GM19395 (cell line): ENCODE measurements around the gene PTCD1.
"Not testable (repeated sequence)": the region's sequence is repeated elsewhere in the genome, so short reads cannot be mapped to it uniquely, and the experiment has no call there.

Experiments used
- ATAC-seq: cut with Tn5 transposase; IDR thresholded peaks from one replicate; pipeline ENCODE4 v1.9.1; 2021; ENCODE audit warnings: mild to moderate bottlenecking, moderate library complexity; ENCODE audit not compliant: unreplicated experiment

The PTCD1 gene

DNA sequence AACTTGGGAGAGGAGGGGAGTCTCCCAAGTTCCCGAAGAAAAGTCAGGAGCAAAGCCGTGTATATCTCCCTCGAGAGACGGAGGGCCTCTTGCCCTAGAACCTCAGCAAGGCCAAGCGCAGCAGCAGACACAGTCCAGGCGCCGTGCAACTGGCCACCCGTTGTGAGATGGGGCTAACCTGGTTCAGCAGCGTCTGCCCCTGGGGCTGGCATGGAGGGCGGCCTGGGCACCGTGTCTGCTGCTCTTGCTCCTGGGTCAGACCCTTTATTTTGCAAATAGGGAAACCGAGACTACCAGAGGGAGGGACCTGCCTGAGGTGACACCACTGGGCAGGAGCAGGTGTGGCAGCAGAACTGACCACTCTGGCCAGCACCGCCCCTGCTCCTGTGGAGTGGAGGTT, 13.9 kb upstream of the PTCD1 start:
- ATAC-seq: no peak

DNA sequence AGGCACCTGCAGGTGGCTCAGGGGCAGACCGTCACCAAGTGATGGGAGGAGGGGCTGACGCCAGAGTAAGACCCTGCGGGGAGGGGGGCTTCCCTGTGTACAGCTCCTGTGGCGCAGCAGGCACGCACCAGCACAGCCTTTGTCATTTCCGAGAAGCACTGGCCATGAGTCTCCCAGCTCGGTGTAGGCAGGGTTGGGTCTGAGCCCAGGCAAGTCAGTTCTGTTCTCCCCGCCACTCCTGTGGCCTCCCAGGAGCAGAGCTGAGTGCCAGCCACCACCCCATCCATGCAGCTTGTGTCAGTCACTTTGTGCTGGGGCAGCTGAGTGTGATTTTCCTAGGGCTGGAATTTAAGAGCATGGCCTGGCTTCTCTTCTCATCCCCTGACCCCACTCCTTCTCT, 13.3 kb upstream of the PTCD1 start:
- ATAC-seq: no peak

DNA sequence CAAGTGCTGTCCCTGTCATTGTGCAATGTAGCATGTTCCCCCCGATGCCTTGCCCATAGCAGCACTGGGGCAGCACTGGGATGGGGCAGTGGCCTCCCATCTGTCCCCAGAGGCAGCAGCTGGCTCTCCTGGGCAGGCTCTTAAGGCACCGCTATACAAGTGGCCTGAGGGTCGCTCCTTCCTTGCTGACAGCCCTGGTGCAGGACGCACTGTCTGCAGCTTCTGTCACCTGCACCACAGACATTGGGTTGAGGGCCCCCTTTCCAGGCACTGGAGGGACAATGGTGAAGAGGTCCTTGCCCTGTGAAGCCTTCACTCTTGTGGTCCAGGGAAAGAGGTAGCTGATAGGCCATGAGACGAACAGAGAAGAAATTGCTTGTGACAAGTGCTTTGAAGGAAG, 10.7 kb upstream of the PTCD1 start:
- ATAC-seq: no peak

DNA sequence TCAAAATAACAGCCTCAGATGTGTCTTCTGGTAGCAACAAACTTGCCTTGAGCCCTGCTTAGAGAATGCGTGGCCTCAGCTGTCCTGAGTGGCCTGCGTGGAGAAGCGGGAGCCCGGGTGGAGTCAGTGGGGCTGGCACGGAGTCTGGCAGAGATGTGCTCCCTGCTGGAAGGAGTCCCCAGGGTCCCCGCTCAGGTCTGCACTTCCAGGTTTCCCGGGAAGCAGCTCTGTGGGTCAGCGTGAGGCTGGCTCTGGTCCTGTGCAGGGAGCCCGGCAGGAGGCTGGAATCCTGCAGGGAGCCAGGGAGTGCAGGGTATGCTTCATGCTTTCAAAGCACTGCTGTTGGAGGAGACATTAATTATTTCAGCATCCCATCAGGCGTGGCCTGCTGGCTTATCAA, 10.3 kb upstream of the PTCD1 start:
- no peak for ATAC-seq

DNA sequence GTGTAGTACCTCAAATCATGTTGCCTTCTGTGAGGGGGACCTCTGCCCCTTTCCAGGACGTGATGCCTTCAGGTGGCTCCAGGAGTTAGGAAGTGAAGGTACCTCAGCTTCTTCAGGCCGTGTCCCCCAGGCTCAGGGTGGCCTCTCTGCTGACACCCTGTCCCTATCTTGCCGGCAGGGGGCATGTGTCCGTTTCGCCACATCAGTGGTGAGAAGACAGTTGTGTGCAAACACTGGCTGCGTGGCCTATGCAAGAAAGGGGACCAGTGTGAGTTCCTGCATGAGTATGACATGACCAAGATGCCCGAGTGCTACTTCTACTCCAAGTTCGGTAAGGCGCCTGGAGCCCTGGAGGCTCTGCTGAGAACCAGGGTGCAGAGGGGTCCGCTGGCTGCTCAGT, 9.3 kb upstream of the PTCD1 start:
- no peak for ATAC-seq

DNA sequence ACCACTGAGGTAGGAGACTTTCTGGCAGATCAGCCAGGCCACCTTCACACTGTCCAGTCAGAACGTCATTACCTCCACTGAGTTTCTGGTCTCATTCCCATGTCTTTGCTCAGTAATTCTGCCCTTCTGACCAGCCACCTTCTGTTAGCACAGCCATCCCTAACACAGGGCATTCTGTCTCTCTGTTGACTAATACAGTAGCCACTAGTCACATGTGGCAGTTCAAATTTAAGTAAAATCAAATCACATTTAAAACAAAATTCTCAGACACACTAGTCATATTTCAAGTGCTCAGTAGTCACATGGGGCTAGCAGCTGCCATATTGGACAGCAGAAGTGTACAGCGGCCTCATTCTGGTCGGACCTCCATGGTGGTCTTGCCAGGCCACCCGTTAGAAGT, 7.5 kb upstream of the PTCD1 start:
- ATAC-seq: no peak

DNA sequence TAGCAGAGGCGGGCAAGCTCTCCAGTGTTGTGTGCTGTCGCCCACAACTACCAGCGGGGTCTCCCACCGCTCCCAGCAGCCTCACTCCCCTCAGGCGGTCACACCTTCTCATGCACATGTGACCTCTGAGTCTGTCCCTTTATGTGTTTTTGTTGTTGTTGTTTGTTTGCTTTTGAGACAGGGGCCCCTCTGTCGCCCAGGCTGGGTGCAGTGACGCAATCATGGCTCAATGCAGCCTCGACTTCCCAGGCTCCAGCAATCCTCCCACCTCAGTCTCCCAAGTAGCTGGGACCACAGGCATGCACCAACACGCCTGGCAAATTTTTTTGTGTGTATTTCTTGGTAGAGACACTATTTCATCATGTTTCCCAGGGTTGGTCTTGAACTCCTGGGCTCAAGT, 1.6 kb upstream of the PTCD1 start:
- ATAC-seq: no peak

DNA sequence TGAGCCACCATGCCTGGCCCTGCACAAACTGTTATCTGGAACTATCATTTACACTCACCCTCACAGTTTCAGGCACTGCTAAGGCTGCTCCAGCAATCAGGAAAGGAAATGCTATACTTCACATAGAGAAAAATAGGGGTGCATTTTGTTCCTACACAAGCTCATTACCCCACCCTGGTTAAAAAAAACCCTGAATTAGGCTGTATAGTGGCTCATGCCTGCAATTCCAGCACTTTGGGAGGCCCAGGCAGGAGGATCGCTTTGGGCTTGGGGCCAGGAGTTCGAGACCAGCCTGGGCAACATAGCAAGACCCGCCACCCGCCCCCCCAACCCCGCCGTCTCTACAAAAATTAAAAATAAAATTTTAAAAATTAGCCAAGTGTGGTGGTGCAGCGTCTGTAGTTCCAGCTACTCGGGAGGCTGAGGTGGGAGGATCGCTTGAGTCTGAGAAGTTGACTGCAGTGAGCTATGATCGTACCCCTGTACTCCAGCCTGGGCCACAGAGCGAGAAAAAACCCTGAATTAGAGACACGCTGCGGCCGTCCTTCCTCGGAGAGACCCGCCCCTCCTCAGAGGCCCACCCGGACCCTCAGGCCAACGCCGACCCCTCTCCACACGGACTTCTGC, 539 bp downstream of the PTCD1 start:
- peak; percentile 8 for ATAC-seq

DNA sequence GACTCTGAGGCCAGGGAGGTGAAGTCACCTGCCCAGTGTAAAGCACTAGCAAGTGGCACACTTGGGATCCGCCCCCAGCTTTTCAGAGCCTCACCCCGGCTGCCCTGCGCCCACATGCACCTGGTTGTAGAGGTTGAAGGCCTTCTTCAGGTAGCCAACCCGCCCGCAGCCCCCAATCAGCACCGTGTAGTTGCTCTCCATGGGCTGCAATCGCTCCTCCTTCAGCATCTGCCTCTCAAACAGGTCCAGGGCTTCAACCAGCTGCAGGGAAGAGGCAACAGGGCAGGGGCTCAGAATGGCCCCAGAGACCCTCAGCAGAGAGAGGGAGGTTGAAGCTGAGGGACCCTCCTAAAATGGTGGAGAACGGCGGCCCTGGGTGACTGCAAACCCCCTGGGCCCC, 5.4 kb downstream of the PTCD1 start:
- no peak for ATAC-seq

DNA sequence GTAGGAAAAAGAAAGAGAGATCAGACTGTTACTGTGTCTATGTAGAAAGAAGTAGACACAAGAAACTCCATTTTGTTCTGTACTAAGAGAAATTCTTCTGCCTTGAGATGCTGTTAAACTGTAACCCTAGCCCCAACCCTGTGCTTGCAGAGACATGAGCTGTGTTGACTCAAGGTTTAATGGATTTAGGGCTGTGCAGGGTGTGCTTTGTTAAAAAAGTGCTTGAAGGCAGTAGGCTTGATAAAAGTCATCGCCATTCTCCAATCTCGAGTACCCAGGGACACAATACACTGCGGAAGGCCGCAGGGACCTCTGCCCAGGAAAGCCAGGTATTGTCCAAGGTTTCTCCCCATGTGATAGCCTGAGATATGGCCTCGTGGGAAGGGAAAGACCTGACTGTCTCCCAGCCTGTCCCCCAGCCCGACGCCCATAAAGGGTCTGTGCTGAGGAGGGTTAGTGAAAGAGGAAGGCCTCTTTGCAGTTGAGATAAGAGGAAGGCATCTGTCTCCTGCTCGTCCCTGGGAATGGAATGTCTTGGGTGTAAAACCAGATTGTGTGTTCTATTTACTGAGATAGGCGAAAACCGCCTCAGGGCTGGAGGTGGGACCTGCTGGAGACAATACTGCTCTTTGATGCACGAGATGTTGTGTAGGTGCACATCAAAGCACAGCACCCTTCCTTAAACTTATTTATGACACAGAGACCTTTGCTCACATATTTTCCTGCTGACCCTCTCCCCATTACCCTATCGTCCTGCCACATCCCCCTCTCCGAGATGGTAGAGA, 6.7 kb downstream of the PTCD1 start:
- not testable (repeated sequence) for ATAC-seq

DNA sequence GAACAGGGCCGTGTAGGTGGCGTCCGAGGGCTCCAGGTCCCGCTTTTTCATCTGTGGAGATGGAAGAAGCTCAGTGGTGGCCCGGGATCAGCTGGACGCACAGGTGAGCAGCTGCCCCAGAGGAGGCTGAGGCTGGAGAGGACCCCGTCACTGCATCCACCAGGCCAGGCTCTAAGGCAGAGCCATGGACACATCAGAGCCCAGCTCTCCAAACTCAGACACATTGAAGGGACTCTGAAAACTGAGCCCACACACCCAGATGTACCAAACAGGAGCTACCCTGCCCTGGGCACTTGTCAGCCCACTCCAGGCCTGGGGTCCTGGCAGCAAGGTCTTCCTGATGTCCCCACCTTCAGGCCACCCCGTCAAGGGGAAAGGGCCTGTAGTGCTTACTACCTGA, 8.8 kb downstream of the PTCD1 start:
- no peak for ATAC-seq

DNA sequence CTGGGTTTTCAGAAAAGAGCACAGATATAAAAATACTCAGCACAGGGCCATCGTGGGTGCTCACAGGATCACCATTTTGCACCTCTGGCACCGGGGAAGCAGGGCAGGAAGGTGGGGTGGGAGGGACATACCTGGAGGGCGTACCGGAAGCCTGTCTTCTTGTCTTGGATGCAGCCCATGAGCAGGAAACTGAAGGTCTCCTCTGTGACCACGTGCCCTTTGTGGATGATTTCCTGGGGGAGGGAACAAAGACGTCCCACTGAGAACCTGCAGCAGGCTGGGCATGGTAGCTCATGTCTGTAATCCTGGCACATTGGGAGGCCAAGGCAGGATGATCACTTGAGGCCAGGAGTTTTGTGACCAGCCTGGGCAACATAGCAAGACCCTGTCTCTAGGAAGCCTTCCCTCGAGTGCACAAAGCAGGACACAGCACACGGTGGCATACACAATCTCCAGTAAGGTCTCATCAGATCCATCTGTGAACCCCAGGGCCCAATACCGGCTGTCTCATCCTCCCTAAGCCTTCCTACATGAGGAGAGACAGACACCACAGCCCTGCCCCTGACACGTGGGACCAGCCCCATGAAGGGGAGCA, 9.5 kb downstream of the PTCD1 start:
- no peak for ATAC-seq

DNA sequence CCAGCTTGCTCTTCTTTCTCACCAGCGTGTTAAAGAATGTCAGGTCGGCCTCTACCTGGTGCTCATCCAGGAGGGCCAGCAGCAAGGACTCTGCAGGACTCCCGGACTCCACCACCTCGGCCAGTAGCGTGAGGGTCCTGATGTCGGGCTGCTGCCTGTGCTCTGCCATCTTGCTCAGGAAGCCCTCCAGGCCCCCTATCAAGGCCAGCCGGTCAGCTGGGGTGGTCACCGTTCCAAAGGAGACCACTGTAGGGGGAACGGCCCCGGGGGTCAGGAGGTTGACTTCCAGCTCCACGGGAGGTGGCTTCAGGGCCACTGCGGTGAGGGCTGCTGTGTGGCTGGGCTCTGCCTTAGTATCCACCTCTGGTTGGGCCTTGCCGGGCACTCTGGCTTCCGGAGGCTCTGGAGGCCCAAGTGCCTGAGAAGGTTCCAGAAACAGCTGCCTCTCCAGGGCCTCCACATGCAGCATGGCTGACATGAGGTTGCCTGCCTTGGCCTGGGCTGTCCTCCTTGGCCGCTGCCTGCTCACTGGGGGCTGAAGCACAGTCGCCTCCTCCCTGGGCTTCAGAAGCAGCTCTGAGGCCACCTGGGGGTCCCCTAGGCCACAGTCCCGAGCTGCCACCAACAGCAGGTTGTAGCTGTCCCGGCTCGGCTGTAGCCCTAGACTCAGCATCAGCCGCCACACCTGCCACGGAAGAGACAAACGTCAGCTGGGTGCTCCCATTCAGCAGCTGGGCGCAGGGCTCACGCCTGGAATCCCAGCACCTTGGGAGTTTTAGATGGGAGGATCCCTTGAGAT, 13.5 kb downstream of the PTCD1 start:
- ATAC-seq: no peak

DNA sequence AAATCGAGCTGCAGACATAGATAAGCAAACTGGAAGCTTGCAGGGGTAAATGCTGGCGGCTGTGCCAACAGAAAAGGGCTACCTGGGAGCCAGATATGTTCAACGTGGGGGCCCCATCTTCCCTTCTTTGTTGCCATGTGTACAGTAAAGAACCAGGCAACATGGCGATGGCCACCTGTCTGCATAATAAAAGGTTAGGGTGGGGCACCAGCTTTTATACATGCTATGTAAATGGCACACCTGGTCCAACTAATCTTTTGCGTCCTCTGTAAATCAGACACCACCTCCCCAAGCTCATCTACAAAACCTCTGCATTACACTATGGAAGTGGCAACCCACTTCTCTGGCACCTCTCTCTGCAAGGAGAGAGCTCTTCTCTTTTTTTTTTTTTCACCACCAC, 16.0 kb downstream of the PTCD1 start:
- ATAC-seq: no peak

DNA sequence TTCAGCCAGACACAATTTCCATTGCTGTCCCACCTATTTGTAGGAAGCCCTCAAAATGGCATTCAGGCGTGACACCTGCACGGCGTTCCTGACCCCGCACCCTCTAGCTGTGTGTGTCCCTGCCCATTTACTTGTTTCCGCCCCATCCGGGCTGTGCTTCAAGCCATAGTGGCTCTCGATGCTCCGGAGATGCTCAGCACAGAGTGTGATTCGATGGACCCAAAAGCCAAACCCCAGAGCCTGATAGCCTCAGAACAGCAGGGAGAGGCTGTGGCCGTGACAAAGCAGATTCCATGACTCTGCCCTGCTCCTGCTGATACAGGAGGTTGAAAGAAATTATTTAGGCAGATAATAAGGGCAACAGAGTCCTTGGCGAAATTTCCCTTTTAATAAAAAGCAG, 16.4 kb downstream of the PTCD1 start:
- no peak for ATAC-seq

DNA sequence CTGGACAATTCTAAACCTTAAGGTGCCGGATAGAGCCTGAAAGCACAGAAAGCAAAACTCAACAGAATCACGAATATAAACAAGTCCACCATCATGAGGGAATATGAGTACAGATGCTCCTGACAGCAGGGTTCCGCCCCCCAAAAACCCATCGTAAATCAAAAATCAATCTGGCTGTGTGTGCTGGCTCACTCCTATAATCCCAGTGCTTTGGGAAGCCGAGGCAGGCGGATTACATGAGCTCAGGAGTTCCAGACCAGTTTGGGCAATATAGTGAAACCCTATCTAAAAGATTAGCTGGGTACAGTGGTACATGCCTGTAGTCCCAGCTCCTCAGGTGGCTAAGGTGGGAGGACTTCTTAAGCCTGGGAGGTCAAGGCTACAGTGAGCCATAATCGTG, 17.6 kb downstream of the PTCD1 start:
- ATAC-seq: no peak

DNA sequence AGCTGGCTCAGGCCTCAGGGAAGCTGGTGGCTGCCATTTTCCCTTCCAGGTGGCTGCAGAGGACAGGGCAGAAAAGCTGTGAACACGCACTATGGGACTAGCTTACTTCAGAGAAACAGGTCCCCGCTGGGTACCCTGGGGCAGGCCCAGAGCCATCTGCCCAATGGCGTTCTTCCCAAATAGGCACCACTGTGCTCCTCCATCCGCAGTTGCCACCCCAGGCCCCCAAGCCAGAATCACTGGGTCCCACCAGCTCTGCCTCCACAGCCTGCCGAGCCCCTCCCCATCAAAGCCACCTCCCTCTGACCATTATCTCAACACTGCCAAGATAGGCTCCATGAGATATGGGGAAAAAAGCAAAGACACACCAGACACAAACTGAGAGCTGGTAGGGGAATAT, 18.4 kb downstream of the PTCD1 start:
- no peak for ATAC-seq

DNA sequence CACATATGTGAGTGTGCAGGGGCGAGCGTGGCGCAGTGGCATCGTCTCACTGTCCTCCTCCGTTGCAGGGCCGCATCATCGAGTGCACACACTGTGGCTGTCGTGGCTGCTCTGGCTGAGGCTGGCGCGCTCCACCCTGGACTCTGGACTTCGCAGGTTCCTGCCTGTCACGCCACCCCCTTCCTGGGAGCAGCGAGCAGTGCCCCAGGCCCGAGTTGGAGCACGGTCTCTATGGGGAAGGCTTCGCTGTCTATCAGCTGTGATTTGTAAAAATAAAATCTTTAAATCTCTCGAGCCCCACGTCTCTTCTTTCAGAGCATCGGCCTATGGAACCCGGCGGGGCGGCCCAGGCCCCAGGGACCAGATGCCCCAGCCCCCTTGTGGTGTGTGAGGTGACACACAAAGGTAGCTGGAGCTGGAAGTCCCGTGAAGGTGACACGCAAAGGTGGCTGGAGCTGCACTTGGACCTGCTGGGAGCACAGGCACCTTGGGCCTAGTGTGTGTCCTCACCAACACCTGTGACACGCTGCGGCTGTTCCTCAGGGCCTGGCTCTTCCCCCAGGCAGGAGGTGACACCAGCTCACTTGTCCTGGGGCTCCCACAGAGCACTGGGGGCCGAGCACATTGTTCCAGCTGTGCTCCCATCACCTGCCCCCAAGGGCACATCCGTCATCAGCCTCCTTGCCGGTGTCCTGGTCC, 19.1 kb downstream of the PTCD1 start:
- ATAC-seq: no peak

DNA sequence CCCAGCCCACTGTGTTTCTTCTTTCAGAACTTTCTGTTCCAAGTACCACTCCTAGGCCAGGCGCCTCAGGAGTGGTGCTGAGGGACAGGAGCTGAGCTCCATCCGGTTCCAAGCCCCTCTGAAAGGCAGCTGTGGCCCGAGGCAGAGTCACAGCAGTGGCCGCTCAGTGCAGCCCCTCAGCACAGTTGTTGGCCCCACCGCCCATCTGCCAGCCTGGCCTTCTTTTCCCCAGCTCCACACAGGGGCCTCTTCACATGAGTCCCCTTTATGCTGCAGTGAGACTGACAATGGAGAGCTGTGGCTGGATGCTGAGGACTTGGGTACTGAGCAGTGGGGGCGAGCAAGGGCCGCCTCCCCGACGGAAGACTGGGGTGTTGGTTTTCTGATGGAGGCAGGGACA, 20.3 kb downstream of the PTCD1 start:
- ATAC-seq: no peak

DNA sequence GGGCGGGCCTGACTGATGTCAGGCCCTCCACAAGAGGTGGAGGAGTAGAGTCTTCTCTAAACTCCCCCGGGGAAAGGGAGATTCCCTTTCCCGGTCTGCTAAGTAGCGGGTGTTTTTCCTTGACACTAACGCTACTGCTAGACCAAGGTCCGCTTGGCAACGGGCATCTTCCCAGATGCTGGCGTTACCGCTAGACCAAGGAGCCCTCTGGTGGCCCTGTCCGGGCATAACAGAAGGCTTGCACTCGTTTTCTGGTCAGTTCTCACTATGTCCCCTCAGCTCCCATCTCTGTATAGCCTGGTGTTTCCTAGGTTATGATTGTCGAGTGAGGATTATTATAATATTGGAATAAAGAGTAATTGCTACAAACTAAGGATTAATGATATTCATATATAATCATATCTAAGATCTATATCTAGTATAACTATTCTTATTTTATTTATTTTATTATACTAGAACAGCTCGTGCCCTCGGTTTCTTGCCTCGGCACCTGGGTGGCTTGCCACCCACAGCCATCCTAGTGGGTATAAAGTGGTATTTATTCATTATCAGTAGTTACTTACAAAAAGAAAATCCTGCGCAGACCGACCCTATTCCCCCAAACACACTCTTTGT, 23.0 kb downstream of the PTCD1 start:
- ATAC-seq: not testable (repeated sequence)

DNA sequence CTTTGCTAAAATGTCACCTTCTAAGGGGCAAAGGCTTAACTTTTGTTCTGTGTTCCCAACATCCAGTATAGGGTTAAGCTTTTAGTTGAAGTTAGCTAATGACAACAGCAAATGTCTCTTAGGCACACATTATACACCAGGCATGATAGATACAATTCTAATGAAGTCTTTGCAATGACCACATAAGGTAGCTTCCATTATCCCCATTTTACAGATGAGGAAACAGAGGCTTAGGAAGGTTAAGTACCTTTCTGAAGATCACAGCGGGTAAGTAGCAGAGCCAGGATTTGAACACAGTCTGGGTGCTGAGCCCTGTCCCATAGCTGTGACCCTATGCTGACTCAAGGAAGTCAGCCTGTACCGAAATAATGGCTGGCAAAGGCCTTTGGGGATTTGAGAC, 28.0 kb downstream of the PTCD1 start:
- ATAC-seq: no peak
